GM18858 (cell line): ENCODE results near the gene HLA-DOA.

ENCODE experiments used
- ATAC-seq: cut with Tn5 transposase; IDR thresholded peaks from one replicate; pipeline ENCODE4 v1.9.1; 2021; ENCODE audit not compliant: unreplicated experiment

HLA-DOA gene

GRCh38 chr6:33017694-33018353 lies 8.4 kb upstream of the HLA-DOA start:
- no peak for ATAC-seq

GRCh38 chr6:33017018-33017417 lies 7.6 kb upstream of the HLA-DOA start:
- no peak for ATAC-seq

GRCh38 chr6:33015798-33016197 lies 6.4 kb upstream of the HLA-DOA start:
- no peak for ATAC-seq

- no peak for ATAC-seq
Observed at GRCh38 chr6:33014841-33015634, 5.6 kb upstream of the HLA-DOA start.

- ATAC-seq: no peak
Observed at GRCh38 chr6:33013608-33014007, 4.2 kb upstream of the HLA-DOA start.

- no peak for ATAC-seq
Observed at GRCh38 chr6:33010356-33010755, 965 bp upstream of the HLA-DOA start.

GRCh38 chr6:33007831-33008400 lies 1.5 kb downstream of the HLA-DOA start:
- no peak for ATAC-seq

GRCh38 chr6:33004940-33005339 lies 4.5 kb downstream of the HLA-DOA start:
- no peak for ATAC-seq

GRCh38 chr6:33001685-33002084 lies 7.7 kb downstream of the HLA-DOA start:
- ATAC-seq: no peak

GRCh38 chr6:33000055-33000454 lies 9.3 kb downstream of the HLA-DOA start:
- ATAC-seq: no peak

- no peak for ATAC-seq
Observed at GRCh38 chr6:32995448-32995847, 13.9 kb downstream of the HLA-DOA start.

- ATAC-seq: no peak
Observed at GRCh38 chr6:32993363-32993973, 15.9 kb downstream of the HLA-DOA start.

GRCh38 chr6:32991972-32992371 lies 17.4 kb downstream of the HLA-DOA start:
- no peak for ATAC-seq

- no peak for ATAC-seq
Observed at GRCh38 chr6:32989368-32989767, 20.0 kb downstream of the HLA-DOA start.

GRCh38 chr6:32984622-32985389 lies 24.6 kb downstream of the HLA-DOA start:
- ATAC-seq: no peak

- no peak for ATAC-seq
Observed at GRCh38 chr6:32983964-32984621, 25.3 kb downstream of the HLA-DOA start.

- ATAC-seq: no peak
Observed at GRCh38 chr6:32983493-32983848, 25.9 kb downstream of the HLA-DOA start.

GRCh38 chr6:32982702-32983492 lies 26.5 kb downstream of the HLA-DOA start:
- no peak for ATAC-seq

- ATAC-seq: no peak
Observed at GRCh38 chr6:32982084-32982701, 27.2 kb downstream of the HLA-DOA start.
